B cell (primary cell): ENCODE results near the gene SP3.

ENCODE experiments used
- CTCF ChIP-seq: fragments of 200-600 bp; IDR thresholded peaks from one replicate; pipeline ENCODE4 v1.8.0; 2022; ENCODE audit warnings: antibody characterized with exemption, mild to moderate bottlenecking
- EZH2 ChIP-seq: IDR thresholded peaks from 2 replicates; pipeline ENCODE4 v1.6.1; 2012; ENCODE audit warnings: borderline replicate concordance, low read depth, mild to moderate bottlenecking, moderate library complexity, low read length; ENCODE audit not compliant: insufficient read depth, poor library complexity, severe bottlenecking

GRCh38 chr2:173874003-173874893, 90.9 kb downstream of the SP3 start:
- TF ChIP-seq EZH2 (no peak), CTCF (no peak)
